ENCODE data around the gene LRRC40.
"Not testable (repeated sequence)": the region's sequence is repeated elsewhere in the genome, so short reads cannot be mapped to it uniquely, and the experiment has no call there.

Gene LRRC40

DNA sequence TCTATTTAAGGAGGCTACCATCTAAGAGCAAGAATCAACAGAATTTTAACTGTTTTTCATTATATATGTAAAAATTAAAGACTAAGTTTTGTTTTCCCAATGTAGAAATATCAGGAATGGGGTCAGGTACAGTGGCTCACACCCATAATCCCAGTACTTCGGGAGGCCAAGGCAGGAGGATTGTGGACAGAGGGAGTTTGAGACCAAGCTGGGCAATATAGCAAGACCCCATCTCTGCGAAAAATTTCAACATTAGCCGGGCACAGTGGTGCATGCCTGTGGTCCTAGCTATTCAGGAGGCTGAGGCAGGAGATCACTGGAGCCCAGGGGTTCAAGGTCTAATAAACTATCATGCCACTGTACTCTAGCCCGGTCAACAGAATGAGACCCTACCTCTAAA, 5.3 kb downstream of the LRRC40 start:
- DNase-seq: no peak

DNA sequence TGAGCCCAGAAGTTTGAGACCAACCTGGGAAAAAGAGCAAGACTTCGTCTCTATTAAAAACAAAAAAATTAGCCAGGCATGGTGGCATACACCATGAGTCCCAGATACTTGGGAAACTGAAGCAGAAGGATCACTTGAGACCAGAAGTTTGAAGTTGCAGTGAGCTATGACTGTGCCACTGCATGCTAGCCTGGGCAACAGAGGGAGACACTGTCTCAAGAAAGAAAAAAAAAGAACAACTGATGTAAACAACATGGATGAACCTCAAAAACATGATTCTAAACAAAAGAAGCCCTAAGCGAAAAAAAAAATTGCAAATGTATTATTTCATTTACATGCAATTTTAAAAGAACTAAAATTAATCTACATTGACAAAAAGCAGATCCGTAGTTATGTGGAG, 9.0 kb downstream of the LRRC40 start:
- no peak for DNase-seq

DNA sequence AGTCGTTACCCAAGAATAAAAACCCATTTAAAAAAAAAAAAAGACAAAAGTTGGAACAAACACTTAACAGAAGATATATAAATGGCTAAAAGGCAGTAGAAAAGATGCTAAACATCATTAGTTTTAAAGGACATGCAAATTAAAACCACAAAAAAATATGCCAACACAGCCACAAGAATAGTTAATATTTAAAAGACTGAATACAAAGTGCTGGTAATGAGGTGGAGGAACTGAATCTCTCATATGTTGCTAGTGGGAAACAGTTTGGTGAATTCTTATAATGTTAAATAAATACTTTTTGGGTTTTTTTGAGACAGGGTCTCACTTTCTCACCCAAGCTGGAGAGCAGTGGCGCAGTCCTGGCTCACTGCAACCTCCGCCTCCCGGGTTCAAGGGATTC, 10.0 kb downstream of the LRRC40 start:
- DNase-seq: no peak

DNA sequence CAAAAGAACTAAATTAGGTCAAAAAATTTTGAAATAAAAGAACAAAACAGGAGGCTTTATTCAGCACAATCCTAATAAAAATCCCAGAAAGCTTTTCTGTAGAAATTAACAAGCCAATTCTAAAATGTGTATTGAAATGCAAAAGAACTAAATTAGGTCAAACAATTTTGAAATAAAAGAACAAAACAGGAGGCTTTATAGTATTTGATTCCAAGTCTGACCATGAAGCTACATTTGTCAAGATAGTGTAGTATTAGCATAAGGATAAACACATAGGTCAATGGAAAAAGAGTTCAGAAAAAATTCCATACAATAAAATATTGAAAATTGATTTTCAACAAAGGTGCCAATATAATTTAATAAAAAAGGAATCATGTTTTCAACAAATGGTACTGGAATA, 10.8 kb downstream of the LRRC40 start:
- DNase-seq: no peak

DNA sequence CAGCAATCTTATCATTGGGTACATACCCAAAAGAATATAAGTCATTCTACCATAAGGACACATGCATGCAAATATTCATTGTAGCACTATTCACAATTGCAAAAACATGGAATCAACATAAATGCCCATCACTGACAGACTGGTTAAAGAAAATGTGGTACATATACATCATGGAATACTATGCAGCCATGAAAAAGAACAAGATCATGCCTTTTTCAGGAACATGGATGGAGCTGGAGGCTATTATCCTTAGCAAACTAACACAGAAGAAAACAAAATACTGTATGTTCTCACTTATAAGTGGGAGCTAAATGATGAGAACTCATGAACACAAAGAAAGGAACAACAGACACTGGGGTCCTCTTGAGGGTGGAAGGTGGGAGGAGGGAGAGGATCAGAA, 12.9 kb downstream of the LRRC40 start:
- DNase-seq: not testable (repeated sequence)

DNA sequence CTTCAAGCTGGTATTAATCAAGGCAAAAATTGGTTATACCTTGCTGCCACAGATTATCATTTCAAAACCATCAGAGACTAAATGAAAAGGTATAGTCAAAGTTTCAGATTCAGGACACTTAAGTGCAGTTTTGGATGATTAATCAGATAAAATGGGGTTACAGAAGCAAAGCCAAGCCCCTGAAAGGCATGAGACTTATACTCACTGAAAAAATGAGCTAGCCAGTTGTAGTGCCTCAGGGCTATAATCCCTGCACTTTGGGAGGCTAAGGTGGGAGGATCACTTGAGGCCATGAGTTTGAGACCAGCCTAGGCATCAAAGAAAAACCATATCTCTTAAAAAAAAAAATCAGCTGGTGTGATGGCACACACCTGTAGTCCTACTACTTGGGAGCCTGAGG, 15.2 kb downstream of the LRRC40 start:
- DNase-seq: no peak

DNA sequence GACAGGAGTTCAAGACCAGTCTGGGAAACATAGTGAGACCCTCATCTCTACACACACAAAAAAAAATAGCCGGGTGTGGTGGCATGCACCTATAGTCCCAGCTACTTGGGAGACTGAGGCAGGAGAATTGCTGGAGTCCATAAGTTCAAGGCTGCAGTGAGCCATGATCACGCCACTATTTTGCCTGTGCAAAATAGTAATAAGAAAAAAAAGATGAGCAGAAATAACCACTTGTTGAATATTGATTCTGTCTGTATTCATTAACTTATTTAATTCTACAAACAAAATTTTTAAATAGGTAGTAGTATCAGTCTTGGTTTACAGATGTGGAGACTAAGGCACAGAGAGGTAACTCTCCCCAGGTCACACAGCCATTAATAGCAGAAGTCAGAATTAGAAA, 16.9 kb downstream of the LRRC40 start:
- no peak for DNase-seq

DNA sequence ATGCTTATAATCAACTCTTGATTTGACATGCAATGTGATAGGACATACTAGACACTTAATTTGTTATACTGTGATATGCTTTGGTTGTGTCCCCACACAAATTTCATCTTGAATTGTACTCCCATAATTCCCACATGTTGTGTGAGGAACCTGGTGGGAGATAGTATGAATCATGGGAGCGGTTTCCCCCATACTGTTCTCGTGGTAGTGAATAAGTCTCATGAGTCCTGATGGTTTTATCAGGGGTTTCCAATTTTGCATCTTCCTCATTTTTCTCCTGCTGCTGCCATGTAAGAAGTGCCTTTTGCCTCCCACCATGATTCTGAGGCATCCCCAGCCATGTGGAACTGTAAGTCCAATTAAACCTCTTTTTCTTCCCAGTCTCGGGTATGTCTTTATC, 20.2 kb downstream of the LRRC40 start:
- not testable (repeated sequence) for DNase-seq

DNA sequence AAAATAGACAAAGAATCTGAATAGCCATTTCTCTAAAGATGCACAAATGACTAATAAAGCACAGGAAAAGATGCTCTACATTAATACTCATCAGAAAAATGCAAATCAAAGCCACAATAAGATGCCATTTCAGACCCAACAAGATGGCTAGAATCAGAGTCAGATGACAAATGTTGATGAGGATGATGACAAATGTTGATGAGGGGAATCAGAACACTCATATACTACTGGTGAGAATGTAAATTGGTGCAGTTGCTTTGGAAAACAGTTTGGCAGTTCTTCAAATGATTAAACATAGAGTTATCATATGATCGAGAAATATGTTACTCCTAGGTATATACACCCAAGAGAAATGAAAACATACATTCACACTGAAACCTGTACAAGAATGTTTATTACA, 33.9 kb downstream of the LRRC40 start:
- no peak for DNase-seq

DNA sequence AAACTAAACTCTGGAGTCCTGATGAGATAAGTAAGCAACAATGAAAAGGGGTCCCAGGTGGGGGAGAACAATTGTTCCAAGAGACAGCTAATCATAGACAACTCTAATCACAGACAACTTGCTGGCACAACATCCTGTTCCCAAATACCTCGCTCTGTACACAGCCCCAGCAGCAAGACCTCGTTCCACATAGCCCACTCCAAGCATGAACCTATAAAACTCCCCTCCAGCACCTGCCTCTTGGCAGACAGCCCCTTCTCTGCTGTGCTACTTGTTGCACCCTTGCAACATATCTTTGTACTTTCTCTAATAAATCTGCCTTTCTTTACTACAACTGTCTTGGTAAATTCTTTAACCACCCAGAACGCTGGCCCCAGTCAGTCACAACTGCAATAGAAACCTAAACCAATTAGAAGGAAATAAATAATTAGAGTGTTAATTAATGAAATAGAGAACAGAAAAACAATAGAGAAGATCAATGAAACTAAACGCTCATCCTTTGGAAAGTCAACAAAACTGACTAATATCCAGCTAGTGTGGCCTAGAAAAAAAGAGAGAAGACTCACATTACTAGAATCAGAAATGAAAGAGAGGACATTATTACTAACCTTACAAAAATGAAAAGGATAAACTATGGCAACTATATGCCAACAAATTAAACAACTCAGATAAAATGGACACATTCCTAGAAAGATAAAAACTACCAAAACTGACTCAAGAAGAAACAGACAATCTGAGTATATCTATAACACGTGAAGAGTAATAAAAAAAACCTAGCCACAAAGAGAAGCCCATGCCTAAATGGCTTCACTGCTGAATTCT, 36.1 kb downstream of the LRRC40 start:
- DNase-seq: no peak

DNA sequence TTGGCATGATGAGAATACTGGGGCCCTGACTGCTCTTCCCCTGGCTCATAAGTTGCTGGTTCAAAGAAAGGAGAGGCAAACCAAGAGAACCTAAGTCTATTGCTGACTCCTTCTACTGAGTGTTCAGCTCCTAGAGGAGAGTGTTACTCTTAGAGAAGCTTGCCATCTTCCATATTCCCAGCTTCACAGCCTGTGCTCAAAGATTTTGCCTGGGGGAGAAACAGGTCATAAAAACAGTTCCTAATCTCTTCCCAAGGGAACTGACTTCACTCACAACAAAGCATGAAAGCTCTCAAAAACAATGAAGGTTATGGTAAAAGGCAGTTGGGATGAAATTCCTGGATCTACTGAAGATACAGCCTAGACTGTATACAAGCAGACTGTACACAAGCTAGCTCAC, 37.1 kb downstream of the LRRC40 start:
- DNase-seq: no peak

DNA sequence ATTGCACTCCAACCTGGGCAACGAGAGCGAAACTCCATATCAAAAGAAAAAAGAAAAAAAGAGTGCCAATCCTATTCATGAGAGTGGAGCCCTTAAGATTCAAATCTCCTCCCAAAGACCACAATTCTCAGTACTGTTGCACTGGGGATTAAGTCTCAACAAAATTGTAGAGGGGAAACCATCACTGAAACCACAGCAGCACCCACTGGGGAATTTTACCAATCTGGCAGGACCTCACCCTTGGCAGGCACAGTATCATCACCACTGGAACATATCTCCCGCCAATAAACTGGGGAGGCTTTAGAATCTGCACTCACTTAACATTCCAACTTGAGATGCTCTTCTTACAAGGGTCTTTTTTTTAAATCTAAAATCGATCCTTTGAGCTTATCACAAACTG, 41.0 kb downstream of the LRRC40 start:
- DNase-seq: no peak

DNA sequence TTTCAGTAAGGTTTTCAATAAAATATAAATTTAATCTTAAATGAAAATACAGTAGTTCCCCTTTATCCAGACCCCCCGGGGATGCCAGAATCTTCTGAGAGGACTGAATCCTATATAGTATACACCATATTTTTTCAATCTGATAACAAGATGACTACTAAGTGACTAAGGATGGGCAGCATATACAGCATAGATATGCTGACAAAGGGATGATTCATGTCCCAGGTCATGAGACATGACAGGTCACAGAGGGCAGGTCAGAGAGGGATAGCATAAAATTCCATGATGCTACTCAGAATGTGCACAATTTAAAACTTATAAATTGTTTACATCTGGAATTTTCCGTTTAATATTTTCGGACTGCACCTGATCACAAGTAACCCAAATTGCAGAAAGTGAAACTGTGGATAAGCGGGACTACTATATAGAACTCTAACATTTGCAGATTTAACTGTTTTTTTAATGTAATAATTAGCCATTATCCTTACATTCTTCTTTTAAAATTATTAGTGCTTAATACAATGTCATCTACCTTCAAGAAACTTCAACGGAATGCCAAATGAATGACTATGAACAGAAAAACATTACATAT, 48.8 kb downstream of the LRRC40 start:
- DNase-seq: no peak

DNA sequence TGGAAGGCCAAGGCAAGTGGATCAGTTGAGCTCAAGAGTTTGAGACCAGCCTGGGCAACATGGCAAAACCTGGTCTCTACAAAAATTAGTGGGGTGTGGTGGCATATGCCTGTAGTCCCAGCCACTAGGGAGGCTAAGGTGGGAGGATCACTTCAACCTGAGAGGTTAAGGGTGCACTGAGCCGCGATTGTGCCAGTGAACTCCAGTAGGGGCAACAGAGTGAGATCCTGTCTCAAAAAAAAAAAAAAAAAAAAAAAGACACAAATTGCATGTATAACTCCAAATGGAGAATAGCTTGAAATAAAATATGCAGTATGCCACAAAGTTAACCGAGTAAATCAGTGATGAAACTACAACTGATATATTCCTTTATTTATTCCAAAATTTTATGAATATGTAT, 51.6 kb downstream of the LRRC40 start:
- no peak for DNase-seq

DNA sequence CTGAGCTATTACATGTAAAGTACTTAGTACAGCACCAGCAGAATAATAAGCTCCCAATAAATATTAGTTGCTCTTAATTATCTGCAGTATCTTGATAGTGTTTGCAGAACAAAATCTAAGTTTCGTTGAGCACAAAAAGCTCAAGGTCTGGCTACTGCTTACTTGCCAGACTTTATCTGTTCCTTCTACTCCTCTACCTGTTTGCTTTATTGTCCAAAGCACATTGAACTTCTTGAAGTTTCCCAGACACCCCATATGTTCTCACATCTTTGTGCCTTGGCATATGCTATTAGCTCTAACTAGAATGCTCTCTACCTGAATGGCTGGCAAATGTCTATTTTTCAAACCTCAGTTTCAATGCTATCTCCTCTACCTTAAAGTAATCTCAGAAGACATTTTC, 54.9 kb downstream of the LRRC40 start:
- DNase-seq: no peak

DNA sequence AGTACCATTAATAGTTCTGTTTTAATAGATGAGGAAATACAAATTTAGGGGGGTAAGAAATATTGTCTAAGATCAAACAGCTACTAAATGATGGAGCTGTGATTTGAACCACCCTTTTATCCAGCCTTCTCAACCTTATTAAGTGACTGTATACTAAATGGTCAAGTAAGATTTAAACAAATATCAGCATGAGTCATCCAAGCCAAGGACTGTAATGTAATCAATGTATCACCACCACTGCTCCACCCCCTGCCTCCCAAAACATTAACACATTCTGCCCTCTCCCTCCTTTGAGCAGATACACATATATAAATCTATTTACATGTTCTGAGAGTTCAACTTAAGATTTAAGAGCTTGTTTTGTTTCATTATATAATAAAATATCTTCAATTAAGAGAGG, 58.9 kb downstream of the LRRC40 start:
- DNase-seq: no peak

DNA sequence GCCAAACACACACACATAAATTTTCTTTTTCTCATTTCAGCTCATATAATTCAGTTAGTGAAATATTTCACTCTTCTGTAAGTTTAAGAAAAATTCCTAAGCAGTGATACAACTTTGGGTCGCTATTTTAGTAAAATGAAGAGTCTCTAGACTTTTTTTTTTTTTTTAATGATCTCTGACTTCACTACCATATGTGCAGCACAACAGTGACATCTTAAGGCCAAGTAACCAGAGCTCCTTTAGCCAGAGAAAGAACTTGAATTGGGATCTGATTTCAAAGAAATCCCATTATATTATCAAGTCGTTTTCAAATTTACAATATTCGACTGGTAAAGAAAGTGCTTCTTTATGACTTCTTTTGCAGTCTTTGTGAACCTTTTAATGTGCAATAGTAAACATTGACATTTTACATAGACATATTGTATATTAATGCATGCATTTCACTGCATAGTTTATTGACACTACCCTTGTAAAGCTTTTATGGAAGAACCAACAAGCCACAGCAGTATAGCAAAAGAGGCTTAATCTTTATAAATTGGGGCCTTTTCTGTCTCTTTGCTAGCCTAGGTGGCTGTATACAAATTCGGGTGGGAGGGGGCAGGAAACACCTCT, 62.2 kb downstream of the LRRC40 start:
- DNase-seq: no peak

DNA sequence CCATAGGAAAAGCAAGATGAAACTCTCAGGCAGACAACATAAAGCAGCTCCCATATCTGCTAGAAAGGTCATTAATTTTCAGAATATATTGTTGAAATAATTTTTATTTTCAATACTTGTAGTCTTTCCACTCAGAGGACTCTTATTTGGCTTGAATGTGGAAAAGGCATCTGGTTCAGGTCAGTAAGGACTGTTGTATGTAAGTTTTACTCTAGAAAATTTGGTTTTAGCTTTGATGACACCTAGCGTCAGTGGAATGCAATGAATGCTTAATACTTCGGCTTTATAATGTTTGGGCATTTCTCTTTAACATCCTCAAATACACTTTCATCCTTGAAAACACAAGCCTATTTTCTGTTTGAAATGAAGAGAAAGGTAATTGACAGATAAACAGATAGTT, 63.3 kb downstream of the LRRC40 start:
- DNase-seq: no peak

DNA sequence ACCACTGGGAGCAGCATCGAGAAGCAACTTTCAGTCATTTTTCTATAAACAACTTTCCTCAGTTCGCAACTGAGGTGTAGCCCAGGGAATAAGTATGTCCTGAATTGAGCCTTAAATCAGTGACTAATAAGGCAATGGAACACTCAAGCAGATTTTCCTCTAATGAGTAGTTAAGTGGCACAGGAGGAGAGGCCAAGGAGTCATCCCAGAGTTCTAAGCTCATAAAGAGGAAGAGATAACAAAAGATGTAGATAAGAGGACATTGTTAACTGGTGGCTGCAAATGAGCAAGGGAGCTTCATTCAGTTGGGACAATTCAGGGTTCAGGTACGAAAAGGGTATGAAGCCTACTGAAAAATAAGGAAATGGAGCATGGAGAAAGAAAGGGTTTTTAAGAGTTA, 64.5 kb downstream of the LRRC40 start:
- no peak for DNase-seq

DNA sequence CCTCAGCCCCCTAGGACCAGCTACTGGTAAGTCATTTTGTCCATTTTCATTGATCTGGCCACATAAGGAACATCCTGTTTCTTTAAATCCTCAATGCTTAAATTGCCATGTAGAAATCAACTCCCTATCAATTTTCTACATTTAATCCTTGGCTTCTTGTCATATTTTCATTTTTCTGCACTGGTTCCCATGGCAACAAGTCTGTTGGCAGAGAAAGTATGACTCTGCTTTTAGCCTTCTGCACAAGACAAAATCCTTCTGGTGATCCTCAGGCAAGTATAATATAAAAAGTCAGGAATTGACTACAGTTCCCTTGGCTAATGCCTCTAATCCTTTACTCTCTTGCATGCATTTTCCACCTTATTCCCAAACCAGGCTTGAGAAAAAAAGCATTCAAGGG, 65.0 kb downstream of the LRRC40 start:
- DNase-seq: no peak

DNA sequence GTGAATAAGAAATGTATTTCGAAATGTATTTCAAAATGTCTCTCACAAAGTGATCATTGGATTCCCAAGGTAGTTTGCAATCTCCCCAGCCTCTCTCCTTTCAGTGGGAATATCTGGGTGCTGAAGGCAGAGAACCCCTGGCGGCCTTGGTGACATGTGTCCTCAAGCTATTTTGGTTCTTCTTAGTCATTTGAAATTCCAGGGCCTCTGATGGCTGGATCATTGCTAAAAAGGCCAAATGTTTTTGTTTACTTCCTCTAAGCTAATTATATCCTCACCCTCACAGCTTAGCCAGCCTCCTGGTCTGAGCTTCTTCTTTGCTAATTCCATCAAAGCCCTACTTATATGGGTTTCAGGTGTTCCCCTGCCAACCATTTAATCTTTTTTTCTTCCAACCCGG, 71.2 kb downstream of the LRRC40 start:
- DNase-seq: no peak

DNA sequence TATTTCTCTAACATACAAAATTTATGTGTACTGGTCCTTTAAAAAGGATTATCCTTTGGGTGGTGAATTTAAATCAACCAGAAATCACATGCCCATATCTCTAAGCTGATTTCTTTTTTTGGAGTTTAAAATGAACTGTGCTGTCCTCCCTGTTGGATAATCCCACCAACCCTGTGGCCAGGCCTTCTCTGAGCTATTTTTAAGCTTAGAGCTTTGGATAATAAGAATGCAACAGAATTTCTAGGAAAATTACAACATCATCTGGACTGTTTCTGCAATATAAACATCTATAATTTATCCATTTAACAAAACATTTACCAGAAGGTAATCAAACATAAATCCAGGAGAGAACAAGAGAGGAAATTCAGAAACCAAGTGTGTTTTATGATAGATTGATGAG, 88.3 kb downstream of the LRRC40 start:
- DNase-seq: no peak

DNA sequence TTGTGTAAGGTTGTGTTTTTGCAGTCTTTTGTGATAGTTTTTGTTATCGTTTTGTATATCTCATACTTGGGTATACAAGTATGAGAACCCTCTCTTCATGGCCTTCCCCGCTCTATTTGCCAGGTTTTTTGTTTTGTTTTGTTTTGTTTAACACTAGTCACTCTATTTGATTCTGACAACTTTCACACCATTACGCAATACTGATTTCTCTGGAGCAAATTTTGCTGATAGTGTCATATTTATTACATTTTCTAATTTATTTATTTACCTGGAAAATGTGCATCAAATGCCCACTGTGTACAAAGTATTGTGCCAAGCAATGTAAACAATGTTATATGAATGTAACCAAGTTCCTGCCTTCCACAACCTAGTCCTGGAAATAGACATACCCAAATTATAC, 90.1 kb downstream of the LRRC40 start:
- DNase-seq: no peak

DNA sequence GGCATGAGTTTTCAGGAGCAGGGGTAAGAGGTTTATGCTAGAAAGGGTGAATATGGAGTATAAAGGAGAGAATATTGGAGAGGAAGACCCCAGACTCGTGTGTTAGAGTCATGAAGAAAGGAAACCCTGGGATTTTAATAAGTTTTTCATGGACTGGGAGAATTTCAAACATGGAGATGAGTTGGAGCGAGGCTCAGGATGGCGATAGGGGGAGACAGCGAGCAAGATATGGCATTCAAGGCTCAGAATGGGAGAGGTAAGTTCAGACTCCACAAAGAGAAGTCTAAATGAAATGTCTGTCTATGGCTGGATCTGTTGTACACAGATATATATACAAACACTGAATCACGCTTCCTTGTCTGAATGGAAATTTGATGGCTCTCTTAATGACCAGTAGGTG, 92.5 kb downstream of the LRRC40 start:
- DNase-seq: no peak

DNA sequence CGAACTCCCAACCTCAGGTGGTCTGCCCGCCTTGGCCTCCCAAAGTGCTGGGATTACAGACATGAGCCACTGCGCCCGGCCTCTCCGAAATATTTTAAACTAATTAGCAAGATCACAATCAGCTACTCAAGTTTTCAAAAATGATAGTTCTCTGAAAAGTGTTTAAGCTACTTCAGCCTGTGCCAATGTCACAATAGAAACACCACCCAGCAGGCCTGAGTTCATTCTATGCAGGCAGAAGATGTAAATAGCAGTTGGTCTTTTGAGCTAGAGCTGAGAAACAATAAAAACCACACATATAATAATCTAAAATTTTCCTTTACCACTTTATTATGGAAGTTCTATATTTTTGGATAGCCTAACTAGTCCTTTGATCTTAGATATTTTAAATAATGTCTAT, 96.1 kb downstream of the LRRC40 start:
- DNase-seq: no peak
